ENCODE results near the gene CACNA1D.

CACNA1D gene

DNA sequence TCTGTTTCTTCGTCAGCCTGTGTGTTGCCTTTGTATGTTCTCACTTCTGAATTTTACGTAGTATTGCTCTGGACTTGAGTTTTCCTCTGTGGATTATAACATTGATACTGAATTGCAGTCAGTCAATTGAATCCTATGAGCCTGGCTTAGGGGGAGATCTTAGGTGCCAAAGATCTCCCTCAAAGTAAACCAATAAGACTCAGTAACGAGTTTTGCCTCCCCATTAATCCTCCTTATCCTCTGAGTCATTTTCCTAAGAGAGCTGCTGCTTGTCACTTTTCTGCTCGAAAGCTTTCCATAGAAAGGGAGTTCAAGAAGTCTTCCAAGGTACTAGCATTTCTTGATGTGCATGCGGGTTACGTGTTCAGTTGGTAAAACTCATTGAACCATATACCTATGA lies 225.4 kb downstream of the CACNA1D start:
- ATAC-seq, result no peak

DNA sequence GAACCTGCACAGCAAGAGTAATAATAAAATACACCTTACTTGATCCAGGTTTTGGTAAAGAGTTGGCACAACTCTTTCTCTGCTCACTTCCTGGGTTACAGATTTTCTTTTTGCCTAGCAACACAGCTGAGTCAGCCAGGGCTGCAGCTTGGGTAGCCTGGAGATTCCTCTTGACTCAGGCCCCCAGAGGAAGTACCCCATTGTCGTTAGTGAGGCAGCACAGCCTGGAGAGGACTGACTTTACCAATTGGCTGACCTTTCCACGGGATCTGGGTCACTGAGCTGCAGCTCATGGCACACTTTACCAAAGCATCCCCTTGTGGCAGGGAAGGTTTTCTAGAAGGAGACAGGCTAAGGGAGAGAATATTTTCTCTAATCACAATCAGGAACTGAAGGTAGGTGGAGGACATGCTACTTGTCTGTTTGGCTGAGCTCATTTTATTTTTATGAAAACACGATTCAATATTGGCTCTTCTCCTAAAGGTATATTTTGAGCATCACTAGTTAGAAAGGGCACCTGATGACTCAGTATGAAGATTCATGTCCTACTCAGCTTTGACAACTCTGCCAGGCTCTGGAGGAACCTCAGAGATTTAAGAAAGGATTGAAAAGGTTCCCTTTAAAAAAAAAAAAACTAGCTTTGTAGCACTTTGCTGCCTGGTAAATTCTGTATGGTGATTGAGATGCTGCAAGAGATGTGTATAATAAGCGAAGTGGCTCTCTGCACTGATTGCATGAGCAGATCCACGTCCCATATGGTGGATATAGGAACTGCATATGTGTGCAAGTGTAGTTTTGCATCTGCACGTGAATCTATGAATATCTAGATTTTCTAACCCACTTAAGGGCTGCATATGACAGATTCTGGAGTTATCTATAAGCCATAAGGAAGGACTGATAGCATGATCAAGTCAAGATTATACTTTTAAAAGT lies 227.0 kb downstream of the CACNA1D start:
- ATAC-seq, result no peak

DNA sequence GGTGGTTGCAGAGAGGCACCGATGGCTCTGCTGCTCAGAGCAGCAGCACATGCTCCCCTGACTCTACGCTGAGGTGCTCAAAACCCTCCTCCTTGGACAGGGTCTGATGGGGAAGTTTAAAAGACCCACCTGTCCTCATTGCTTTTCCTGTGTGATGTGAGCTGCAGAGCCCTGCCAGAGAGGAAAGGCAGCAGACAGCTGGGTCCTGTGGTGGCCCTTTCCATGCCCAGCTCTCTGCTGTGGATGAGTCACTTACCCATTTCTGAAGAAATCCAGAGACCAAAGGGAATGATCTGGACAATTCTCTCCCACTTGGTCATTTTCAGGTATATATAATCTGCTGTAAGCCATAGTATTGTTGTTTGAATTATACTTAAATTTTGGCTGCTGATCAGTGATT lies 230.2 kb downstream of the CACNA1D start:
- no peak for ATAC-seq

DNA sequence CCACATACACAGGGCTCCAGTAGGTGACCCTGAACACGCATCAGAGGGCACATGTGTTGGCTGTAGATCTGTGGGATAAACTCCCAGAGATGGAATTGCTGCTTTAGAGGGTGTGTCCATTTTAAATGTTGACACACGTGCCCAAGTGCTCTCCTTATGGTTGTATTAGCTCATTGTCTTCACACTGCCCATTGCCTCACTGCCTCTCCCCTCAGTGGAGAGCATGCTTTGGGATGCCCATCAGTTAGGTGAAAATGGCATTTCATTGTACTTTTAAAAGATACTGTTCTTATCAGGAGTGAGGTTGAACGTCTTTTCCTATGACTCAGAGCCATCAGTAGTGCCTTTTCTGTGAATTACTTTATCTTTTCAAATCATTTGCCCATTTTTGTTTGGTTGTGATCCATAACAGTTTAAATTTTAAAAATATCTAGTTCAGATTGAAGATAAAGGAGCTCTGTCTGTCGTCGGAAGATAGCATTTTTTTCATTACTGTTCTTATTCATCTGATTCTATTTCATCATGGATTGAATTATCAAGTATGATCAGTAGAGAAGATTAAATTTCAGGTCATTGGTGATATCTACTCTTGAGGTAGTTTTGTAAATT lies 231.1 kb downstream of the CACNA1D start:
- no peak for ATAC-seq

DNA sequence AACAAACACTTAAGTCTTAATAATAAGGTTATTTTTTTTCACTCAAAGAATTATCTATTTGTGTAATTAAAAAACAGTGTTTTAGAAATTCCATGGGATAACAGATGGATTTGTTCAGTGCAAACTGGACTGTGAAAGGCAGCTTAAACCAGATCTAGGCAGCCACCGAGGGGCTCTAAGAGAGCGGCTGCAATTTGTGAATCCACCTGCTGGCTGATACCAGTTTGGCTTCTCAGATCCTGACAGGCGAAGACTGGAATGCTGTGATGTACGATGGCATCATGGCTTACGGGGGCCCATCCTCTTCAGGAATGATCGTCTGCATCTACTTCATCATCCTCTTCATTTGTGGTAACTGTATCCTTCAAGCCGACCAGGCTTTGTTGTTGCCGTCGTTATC lies 232.2 kb downstream of the CACNA1D start:
- no peak for ATAC-seq

DNA sequence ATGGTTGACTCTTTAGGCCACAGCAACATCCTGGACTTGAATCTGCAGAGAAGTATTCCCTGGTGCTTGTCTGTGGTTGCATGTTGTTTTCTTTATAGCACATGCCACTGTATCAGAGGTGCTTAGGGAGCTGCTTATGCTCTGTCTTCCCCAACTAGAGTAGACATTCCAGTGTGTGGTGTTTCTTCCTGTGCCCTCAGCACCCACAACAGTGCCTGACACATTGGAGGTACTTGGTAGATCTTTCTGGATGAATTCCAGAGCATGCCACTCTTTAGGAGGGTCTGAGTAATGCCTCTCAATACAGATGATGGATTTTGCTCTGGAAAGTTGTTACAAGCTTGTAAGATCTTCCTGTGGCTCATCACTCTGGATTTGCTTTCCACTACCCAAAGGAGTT lies 234.2 kb downstream of the CACNA1D start:
- ATAC-seq, result no peak

DNA sequence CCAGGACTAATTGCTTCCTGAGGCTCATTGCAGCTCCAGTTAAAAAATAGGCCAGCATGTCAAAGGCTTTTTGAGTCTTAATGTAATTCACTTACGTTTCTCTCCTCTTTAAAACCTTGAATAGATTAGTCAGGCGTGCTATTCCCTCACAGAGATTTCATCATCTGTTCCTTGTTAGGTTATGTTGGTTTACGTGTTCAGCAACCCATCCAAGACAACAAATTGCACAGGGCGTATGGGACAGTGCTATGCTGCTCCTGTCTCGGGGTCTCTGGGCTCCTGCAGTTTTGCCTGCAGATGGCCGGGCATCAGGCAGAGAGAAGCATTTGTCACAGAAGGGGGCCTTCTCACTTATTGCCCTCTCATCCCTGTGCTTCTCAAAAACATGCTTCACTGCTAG lies 234.7 kb downstream of the CACNA1D start:
- ATAC-seq, result no peak

DNA sequence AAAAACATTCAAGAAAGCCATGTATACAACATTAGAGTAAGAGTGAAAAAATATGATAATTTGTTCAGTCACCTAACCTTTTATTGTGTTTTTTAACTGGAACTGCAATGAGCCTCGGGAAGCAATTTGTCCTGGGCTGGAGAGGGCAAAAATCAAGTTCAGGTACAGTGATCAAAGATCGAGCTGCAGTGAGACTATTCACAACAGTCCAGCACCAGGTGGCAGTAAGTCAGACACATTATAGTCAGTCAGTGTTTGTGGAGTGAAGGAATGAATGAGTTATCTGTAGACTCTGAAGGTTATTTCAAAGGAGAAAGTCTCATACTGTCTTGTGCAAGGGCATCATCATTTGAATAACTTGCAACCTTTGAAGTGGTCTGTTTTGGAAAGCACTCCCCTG lies 235.2 kb downstream of the CACNA1D start:
- no peak for ATAC-seq

DNA sequence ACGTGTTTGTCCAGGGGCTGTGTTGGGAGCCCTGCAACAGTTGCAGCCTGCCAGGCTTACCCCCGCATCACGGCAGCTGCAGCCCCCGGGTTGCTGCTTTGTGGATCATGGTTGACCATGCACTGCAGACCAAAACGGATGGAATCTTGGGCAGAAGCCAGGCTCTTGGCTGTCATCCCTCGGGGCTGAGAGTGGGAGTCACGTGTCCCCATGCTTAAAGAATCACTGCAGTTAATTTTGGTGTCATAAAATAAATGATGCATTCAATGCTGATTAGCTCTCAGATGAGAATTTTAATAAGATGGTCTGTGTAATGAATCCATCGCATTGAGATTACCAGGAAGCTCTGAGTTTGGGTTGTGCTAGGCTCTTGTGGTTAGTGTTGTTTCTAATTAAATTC lies 236.2 kb downstream of the CACNA1D start:
- ATAC-seq, result no peak

DNA sequence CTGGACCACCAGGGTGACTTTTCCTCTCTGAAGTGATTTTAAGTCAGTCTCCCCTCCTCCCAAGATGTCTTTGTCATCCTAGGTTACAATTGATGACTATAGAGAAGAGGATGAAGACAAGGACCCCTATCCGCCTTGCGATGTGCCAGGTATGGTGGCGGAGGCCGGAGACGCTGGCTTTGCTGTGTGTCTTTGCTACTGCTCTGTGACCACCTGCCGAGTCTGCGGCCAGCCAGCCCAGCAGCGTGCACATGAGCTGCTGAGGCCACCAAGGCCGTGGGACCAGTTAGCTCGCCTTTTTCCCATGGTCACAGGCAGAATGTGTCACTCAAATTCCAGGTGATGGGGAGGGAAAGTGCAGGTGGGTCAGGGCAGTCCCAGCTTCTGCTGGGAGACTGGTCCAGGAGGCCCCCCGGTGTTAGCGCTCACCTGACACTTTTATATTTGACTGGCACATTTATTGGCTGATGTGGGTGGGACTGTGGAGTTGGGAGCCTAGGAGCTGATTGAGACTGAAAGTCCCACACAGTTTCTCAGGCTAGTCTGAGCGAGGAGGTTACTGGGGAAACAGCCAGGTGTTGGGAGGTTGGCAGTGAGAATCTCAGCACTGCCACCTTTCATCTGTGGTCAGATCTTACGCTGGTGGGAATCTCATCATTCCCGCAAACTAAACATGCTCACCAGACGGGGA lies 237.7 kb downstream of the CACNA1D start:
- no peak for ATAC-seq

DNA sequence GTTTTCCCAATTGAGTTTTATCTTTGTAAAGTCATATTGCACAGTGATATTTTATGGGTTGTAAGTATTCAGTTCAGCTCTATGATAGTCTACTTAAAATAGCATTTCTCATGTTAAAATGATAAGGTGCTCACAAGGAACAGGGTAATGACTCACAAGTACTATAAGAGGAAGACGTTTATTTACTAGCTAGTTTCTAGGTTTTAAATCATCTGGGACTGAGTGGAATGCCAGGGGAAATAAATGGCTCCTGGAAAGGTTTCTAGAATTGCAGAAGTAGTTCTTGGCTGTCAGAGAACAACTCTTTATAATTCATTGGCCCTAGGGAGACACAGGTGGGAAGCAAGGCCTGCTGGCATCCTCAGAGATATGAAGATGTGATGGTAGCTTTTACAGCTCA lies 239.0 kb downstream of the CACNA1D start:
- no peak for ATAC-seq

DNA sequence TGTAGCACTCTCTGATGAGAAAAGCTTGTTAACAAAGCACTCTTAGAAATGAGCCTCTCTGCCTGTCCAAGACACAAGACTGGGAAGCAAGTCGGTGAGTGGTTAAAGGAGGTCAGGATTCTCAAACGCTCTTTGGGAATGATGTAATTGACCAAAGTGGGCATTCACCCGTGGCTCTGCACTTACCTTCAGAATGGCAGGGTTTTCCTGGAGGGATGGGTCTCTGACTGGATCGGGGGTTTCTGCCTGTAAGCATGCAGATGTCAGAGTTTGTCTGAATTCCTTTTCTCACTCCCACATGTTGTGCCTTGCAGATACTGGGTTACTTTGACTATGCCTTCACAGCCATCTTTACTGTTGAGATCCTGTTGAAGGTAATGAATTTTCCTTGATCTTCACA lies 245.6 kb downstream of the CACNA1D start:
- no peak for ATAC-seq

DNA sequence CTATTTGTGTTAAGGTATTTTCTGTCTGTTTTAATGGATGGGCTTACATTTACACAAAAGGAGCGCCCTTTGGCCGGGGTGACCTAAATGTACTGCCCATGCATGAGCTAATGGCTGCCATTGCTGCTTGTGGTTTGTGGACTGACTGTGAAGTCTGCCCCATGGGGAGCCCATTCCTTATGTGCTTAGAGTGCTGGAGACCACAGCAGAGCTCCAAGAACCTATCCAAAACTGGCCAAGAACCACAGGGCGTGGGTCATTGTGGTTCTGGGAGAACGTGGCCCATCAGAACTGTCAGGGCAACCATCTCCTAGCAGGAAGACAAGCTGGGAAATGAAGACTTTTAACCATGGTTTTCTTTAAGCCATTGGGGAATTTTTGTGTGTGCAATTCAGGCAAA lies 246.5 kb downstream of the CACNA1D start:
- ATAC-seq, result no peak

DNA sequence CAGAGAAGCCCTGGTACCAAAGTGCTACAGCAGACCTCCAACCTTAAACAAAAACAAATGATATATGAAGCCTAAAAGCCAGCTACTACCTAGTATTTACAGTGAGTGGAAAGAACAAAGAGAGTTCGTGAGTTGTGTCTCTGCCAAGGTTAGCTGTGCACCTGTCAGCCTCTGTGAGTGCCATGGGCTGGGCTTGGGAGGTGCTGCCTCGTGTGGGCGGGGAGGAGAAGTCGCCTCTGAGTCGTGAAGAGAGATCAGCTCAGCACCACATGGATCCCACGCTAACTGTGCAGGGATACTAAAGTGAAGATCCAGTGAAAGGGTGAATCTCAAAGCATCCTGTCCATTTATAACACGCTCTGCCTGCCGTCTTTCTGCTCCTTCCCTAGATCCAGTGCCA lies 249.9 kb downstream of the CACNA1D start:
- ATAC-seq, result no peak

DNA sequence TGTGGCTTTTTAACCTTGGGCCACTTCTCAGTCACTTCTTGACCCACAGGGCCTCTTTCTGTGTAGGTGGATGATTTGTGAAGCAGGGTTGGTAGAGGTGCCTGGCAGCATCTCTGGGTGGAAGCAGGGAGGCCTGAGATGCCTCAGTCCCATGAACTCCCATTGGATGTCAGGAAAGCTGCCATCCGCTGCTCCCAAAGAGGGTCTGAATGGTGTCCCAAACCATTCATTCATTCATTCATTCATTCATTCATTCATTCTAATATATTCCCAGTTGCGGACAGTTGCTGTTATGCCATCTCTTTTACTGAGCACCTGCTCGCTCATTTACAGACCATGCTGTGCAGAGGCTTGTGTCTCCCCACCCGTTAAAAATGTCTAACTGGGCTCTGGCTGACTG lies 253.1 kb downstream of the CACNA1D start:
- ATAC-seq, result no peak

DNA sequence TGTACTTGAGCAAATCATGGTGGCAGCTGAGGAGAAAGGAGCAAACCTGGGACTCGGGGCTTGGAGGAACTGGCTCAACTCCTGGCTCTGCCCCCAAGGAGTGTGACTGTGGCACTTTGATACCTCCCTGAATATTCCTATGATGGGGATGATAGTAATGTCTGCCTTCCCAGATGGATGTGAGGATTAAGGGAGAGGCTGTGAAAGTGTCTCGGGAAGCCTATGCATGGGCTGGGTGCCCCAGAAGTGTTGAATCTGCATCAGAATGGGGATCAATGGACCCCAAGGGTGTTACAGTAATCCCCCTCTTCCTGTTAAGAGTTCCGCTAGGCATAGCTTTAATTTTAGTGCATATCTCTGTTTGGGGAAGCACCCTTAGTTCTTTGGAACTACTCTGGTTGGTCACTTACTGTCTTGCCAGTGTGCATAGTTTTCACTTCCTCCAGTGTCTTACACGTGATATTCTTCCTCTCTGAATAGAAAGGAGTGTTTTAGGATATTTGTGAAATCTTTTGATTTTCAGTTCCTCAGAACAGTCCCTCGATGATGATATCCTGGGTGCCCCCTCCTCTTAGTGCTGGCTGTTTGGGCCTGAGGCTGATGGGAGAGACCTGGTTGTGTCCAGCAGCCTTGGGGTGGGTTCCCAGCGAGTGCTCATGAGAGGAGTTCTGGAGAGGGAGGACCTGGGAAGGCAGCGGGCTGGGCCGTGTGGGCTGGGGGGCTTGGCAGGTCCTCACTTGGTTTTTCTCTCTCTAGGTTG lies 254.3 kb downstream of the CACNA1D start:
- ATAC-seq, result peak; percentile 13 to 29

DNA sequence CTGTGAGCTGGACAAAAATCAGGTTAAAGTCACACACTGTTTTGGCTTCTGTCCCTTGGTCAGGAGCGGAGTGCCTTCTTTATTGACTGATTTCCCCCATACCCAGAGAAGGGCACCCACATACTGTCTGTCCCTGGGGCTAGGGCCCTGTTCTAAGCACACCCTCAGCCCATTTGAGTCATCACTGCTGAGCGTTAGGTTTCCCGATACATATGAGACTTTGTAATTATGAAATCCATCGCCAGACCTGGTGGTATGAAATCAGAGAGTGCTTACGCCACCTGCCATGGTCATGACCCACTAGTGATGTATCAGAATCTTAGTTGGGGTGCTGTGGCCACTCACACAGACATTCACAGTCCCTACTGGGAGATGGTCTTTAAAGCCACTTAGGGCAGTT lies 255.0 kb downstream of the CACNA1D start:
- no peak for ATAC-seq

DNA sequence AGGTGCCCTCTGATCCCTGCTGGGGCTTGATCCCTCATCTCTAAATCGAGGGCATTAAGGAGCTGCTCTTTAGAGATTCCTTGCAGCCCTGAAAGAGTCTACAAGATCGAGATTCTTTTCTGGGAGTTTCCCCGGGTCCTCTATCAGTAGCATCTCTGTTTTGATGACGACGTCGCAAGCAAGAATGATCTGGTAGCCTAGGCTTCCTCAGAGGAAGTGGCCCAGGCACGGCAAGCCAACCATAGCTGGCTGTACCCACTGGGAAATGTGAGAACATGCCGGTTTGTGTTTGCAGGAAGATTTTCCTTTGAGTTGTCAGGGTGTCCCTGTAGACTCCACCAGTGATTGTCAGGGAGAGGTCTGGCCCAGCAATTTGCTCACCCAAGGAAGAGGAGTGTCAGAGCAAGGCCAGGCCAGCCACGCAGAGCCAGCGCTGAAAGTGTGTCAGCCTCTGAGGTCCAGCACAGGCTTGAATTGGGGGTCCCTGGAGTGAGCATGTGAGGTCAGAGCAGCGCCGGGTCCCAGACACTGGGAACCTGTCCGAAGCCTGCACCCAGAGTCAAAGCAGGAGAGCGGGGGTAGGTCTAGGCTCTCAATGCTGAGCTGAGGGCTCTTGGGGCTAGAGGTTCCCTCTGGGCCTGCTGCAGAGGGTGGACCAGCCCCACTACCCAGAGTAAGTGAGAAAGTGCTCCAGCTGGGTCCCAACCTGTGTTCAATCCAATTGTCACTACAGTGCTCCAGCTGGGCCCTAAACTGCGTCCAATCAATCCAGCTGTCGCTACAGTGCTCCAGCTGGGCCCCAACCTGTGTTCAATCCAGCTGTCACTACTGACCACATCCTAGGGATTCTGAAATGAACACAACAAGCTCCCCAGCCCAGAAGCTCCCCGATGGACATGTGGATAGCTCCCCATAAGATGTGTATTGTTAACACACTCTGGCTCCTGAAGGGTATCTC lies 256.1 kb downstream of the CACNA1D start:
- ATAC-seq, result peak in 1 of 2 donors; percentile 24

DNA sequence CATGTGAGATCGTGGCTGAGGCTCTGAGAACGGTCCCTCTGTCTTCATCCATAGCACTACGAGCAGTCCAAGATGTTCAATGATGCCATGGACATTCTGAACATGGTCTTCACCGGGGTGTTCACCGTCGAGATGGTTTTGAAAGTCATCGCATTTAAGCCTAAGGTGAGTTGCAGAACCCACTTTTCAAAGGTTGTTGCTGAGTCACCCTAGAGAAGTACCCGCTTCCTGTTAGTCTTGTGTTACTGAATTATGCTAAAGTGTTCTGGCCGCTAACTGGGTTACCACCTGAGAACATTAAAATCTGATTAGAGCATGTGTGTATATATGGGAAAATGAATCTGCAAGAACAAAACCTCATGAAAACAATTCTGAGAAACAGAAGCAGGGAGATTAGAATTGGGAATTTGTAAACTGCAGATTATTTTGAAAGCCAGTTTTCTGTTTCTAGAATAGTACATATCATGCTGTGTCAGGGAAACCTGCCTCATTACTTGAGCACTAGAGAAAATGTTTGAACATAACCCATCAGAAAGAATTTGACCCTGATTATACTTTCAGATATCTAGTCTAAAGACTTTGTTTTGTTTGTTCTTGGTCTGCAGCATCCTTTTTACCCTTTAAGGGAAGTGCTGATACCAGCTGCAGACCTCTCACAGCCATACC lies 259.2 kb downstream of the CACNA1D start:
- peak; percentile 71 to 78 for ATAC-seq

DNA sequence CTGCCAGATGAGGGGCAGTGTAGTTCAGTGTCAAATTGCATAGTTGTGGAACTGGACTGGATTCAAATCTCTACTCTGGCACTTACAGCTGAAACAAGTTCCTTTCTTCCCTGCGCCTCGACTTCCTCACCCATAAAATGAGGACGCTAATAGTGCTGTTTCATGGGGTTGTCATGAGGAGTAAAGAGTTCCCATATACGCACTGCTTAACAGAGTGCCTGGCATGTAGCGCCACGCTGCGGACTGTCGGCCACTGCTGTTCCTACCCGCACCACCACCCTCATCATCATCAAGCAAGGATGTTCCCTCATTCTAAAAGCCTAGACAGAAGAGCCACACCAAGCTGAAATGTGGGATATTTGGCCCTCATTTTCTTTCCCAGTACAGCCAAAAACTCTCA lies 259.9 kb downstream of the CACNA1D start:
- no peak for ATAC-seq

DNA sequence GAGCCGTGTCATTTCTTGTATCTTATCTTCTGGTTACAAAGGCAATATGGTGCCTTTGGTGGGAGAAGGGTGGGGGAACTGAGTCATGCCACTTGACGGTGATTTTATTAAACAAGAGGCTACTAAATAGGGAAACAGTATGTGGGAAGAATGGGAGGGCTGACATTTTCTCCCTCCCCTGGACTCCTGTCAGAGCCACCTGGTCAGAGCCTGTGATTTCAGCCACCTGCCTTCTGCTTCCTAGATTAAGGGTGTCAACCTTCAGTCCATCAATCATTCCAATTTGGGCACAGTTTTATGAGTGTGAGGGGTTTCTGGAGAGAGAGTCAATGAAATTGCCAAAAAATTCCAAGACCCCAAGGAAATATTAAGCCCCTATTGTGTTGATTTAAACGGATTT lies 264.4 kb downstream of the CACNA1D start:
- no peak for ATAC-seq

Data from activated CD4-positive, CD25-positive, alpha-beta regulatory T cell treated with anti-CD3 and anti-CD28 coated beads, Interleukin-2, amount 50 U/mL, for 24 hours (primary cell).